Measurements from ENCODE around the gene PTH1R.

PTH1R gene

GRCh38 chr3:46934072-46934471, 56.6 kb downstream of the PTH1R start:
- peak; percentile 11 for DNase-seq

DNA sequence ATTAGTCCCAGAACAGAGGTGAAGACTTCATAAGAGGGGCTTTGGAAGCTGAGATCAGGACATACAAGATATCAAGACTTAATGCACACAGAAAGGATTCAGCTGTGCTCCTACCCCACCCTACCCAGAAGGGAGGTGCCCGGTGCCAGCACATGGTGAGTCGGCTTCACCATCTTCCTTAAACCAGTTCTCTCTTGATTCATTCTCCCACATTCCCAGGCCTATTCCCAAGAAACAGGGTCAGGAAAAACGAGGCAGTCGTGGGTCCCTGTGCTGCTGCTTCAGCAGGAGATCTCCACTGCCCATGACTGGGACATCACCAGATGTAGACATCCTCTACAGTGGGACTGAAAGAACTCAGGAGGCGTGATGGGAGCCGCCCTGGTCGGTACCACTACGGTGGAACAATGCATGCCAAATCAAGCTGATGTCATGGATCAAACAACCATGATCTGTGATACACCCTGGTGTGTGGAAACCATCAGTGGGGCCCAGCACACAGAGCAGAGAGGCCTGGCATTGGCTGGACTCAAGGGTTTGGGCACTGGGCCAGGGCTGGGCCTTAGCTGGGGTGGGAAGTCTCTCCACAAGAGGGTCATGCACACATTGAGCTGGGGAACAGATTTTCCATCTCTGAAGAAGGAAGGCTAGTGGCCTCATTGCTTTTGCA, 57.1 kb downstream of the PTH1R start:
- DNase-seq = peak; percentile 5

- no peak for DNase-seq
Measured at GRCh38 chr3:46935168-46935858, 57.8 kb downstream of the PTH1R start.

DNA sequence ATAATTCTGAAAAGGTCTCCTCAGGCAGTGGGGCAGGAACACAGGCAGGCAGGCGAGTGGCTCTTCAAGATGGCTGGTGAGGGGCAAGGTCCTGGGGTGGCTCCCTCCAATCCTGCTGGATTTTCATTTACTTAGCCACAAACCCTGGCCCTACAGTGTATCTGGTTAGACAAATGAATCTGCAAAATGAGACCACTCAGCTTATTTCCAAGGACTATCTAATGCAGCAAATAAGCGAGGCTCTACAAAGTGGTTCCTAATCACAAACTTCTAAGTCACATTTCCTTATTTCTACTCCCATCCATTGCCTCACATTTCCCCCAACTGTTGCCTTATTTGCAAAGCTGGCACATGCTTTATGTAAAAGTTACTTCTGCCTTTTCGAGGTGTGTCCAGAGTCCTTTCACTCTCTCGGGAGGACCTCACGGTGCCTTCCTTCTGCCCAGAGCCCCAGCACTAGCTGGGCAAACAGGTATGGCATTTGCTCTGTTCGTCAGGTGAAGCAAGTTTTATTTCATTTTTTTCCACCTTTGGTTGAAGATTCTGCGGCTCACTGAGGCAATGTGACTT, 58.6 kb downstream of the PTH1R start:
- no peak for DNase-seq

DNA sequence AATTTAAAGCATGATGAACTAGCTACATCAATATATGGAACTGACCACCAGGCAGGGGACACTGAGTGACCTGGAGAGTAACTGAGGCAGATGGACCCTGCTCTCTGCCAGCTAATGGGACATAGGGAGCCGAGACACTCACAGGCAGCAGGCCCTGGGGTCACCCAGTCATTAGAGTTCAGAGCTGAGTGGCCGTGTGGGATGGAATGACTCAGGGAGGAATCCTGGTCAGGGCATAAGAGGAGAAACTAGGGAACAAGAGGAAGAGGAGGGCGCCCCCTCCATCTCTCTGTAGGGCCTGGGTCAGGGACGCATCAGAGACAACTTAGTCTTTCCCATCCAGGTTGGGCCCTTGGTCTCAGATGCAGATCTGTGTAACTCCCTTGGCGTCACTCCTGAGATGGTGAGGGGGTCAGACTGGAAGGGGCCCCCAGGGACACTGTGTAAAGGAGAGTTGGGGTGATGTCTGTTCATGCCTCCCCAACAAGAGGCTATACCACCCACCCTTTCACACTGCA, 59.3 kb downstream of the PTH1R start:
- DNase-seq = no peak

DNA sequence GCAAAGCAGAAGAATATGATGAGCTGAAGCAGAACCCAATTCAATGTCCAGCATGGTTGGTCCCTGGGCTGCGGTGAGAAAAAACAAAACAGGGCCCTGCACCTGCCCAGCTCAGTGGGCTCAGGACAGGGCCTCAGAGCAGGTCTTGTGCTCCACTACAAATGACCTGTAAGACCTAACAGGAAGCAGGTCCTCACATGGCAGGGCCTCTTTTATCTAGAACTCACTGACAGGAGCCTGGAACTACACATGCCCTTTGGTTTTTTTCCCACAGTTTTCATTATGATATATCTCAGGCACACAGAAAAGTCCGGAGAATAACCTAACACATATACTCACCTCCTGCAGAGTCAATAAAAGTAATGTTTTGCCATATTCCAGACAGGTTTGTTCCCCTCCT, 60.6 kb downstream of the PTH1R start:
- no peak for DNase-seq

DNA sequence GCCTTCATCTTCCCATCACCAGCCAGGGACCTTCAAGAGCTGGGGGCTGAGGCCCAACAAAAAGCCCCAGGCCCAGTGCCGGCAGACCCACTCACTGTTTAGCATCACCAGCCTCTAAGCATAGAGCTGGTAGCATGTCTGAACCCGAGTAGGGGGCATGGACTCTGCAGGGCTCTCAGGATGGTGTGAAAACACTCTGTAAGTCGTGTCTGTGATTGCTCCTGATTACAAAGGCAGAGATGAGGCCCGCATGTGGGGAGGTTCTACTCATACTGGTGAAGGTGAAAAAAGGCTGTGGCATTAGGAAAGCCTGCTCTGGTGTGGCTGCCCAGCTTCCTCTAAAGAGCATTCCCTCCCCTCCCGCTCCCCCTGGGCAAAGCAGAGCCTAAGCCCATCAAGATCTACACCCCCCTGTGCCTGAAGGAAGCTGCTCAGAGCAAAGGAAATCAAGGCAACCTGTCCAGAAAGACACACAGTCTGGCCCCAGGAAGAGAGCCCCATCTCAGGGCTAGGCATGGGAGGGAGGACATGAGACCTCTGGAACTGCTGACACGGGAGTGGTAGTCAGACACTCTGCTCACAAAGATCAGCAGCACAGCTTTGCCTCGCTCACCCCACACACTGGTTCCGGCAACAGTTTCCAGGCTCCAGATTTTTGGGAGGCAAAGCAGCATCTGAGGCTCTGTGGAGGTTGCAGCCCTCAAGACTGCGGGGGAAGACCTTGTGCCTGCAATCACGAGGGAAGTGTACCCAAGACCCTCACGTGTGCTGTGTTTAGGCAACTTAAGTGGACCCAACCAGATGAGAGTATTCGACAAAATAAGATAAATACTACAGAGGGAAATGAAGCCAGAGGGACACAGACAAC, 62.3 kb downstream of the PTH1R start:
- no peak for DNase-seq

- DNase-seq = no peak
Measured at GRCh38 chr3:46942076-46942475, 64.6 kb downstream of the PTH1R start.

- no peak for DNase-seq
Measured at GRCh38 chr3:46942481-46943236, 65.1 kb downstream of the PTH1R start.

DNA sequence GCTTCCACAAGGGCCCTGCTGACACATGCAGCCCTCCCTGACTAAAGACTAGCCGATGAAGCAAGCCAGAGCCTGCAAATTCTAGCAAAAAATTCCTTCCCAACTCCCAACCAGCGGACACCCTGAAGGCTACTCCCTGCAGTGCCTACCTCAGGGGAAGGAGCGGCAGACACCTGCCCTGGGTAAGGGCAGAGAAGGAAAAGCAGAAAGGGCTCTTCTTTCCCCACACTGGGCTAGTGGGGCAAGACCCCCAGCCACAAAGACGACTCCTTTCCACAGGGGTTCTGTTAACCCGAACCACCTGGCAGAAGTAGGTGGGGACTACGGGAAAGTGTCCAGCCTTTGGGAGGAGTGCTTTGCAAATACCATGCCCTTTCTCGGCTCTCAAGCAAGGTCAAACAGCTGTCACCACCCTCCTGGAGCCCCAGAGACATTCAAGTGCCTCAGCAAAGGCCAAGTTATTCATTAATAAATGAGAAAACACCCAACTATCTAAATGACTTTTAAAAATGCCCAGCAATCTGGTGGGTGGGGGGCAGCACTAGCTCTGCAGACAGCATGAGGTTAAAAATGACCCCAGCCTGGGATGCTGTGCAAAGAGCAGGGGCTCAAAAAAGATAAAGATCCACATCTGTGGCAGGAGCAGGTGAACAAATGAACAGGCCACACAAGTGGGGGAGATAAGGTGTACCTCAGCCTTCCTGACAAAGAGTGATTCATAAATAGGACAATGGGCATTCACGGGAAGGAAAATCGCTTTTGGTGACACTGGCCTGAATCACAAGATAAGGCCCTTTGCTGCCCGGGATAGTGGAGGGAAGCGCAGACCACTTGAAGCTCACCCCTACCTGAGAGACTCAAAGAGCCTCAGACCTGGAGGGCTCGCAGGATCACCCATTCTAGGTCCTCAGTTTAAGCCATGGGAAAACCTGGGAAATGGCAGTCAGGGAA, 66.0 kb downstream of the PTH1R start:
- no peak for DNase-seq

- DNase-seq = no peak
Measured at GRCh38 chr3:46944191-46944590, 66.7 kb downstream of the PTH1R start.

- no peak for DNase-seq
Measured at GRCh38 chr3:46946416-46946815, 68.9 kb downstream of the PTH1R start.

DNA sequence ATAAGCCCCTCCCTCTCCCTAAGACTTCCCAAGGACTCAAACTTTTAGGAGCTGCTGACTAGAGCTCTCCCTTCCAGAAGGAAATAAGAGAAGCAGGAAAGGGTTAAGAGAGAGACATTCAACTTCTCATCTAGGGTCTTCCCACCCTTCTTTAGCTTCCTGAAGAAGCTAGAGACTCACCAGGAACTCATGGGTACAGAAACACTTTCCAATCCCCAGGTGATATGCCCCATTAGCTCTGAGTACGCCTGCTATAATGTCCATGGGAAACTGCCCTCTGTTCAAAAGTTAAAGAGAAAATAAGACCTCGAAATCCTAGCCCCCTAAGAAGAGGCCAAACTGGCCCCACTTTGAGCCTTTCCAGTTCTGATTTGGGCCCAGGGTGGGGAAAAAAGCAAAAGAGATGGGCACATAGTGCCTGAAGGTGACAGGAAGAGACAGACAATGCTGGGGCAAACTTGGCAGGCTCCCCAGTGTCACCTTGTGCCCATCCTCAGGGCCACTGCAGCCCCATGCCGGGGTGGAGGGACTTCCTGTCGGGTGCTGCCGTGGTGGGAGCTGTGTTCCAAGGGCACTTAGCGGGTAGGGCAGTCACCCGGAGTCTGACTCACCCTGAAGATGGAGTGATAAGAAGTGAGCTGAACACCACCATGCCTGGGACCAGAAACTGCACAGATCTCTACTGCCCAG, 69.5 kb downstream of the PTH1R start:
- no peak for DNase-seq

GRCh38 chr3:46947546-46947901, 70.0 kb downstream of the PTH1R start:
- no peak for DNase-seq

- no peak for DNase-seq
Measured at GRCh38 chr3:46947981-46948791, 70.7 kb downstream of the PTH1R start.

GRCh38 chr3:46948830-46949671, 71.5 kb downstream of the PTH1R start:
- DNase-seq = no peak

DNA sequence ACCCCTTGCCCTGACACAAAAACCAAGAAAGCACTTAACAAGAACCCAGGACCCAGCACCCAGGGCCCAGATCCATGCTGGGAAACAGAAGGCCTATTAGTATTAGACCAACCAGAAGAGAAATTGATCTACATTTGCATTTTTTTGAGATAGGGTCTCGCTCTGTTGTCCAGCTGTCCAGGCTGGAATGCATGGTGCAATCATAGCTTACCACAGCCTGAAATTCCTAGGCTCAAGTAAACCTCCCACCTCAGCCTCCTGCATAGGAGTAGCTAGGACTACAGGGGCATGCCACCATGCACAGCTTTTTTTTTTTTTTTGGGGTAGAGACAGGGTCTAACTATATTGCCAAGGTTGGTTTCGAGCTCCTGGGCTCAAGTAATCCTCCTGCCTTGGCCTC, 72.7 kb downstream of the PTH1R start:
- DNase-seq = no peak

- no peak for DNase-seq
Measured at GRCh38 chr3:46950650-46951241, 73.2 kb downstream of the PTH1R start.

Data from DMS79 treated with DMSO at 0.1 percent for 48 hours (cell line).